HEK293T (cell line): ENCODE data around the gene TREML1.

Source experiments
- CTCF ChIA-PET: fragments of 350-600 bp; formaldehyde crosslinking; extraction: SDS; loops from one replicate; lab custom pipeline; 2021; ENCODE audit warnings: antibody characterized with exemption, inconsistent platforms; lab: Yijun Ruan, JAX
- POLR2A ChIA-PET: fragments of 350-600 bp; formaldehyde crosslinking; extraction: SDS; loops from one replicate; lab custom pipeline; 2020; ENCODE audit warnings: antibody characterized with exemption, inconsistent platforms; lab: Yijun Ruan, JAX
- DNase-seq: peaks from one replicate; pipeline ENCODE4 v3.0.0; 2012; ENCODE audit warnings: mixed read lengths; ENCODE audit errors: extremely low spot score
- ARNT ChIP-seq: fragments of 450-650 bp; IDR thresholded peaks from 2 replicates; pipeline ENCODE4 v1.6.1; 2017; ENCODE audit warnings: mild to moderate bottlenecking
- BHLHE40 ChIP-seq: fragments of 450-650 bp; IDR thresholded peaks from 2 replicates; pipeline ENCODE4 v1.6.1; 2016; ENCODE audit warnings: mild to moderate bottlenecking, moderate library complexity, borderline replicate concordance
- CTBP1 ChIP-seq: fragments of 450-650 bp; IDR thresholded peaks from 2 replicates; pipeline ENCODE4 v1.6.1; 2016; ENCODE audit warnings: borderline replicate concordance
- ELF4 ChIP-seq: fragments of 450-650 bp; IDR thresholded peaks from 2 replicates; pipeline ENCODE4 v1.6.1; 2017; ENCODE audit warnings: antibody characterized with exemption
- FOXA1 ChIP-seq: fragments of 450-650 bp; IDR thresholded peaks from 2 replicates; pipeline ENCODE4 v1.6.1; 2016; ENCODE audit warnings: mild to moderate bottlenecking
- FOXK2 ChIP-seq: fragments of 450-650 bp; IDR thresholded peaks from 2 replicates; pipeline ENCODE4 v1.6.1; 2016; ENCODE audit warnings: mild to moderate bottlenecking
- FOXM1 ChIP-seq: fragments of 450-650 bp; IDR thresholded peaks from 2 replicates; pipeline ENCODE4 v1.6.1; 2017; ENCODE audit warnings: mild to moderate bottlenecking, borderline replicate concordance
- HDGF ChIP-seq: fragments of 450-650 bp; IDR thresholded peaks from 2 replicates; pipeline ENCODE4 v1.6.1; 2017; ENCODE audit warnings: antibody characterized with exemption, borderline replicate concordance
- L3MBTL2 ChIP-seq: fragments of 450-650 bp; conservative IDR thresholded peaks from 2 replicates; pipeline ENCODE4 v1.6.1; 2016; ENCODE audit warnings: mild to moderate bottlenecking
- LEF1 ChIP-seq: fragments of 450-650 bp; IDR thresholded peaks from 2 replicates; pipeline ENCODE4 v1.6.1; 2017; ENCODE audit warnings: mild to moderate bottlenecking, borderline replicate concordance
- NFRKB ChIP-seq: fragments of 450-650 bp; IDR thresholded peaks from 2 replicates; pipeline ENCODE4 v1.6.1; 2016; ENCODE audit warnings: mild to moderate bottlenecking, moderate library complexity
- PKNOX1 ChIP-seq: fragments of 450-650 bp; IDR thresholded peaks from 2 replicates; pipeline ENCODE4 v1.6.1; 2016
- SP1 ChIP-seq: fragments of 450-650 bp; IDR thresholded peaks from 2 replicates; pipeline ENCODE4 v1.6.1; 2017
- SUZ12 ChIP-seq: fragments of 450-650 bp; IDR thresholded peaks from 2 replicates; pipeline ENCODE4 v1.6.1; 2016; ENCODE audit warnings: mild to moderate bottlenecking
- TARDBP ChIP-seq: fragments of 450-650 bp; IDR thresholded peaks from 2 replicates; pipeline ENCODE4 v1.6.1; 2016
- ZNF384 ChIP-seq: fragments of 450-650 bp; IDR thresholded peaks from 2 replicates; pipeline ENCODE4 v1.6.1; 2016

Gene TREML1

DNA sequence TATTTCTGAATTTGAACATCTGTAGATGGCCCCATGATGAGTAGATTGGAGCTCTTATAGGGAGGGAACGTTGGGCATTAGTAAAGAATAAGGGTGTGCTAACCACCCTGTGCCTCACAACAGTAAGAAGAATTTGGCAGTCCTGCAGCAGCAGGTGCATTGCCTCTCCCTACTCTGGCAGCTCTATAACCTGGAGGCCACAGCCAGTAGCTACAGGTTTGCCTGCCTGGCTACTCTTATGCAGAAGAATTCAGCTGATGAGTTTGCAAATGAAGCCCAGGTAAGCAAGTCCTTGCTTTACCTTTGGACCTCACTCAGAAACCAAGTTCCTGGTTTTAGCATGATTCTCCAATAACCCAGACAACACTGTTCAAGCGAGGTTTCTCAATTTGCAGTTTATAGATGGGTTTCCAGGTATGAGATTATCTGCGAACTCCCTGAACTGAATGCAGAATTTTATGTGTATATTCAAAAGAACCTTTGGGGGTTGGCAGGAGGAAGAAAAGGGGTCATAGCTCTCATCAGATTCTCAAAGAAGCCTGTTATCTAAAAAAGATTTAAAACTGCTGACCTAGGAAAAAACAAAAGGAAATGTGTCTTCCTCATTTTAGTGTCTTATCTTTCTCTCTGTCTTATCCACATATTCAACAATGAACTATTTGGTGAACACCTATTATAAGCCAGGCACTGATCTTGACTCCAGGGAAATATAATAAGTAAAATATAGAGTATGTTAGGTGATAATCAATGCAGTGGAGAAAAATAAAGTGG is 18.9 kb downstream of the TREML1 start:
- ChIA-PET CTCF (no interaction called here), POLR2A (no interaction called here)
- DNase-seq, result no peak
- TF ChIP-seq FOXA1 (no peak), FOXM1 (no peak), FOXK2 (no peak), CTBP1 (no peak), PKNOX1 (no peak), HDGF (no peak), LEF1 (no peak)

GRCh38 chr6:41132254-41132653 is 21.9 kb downstream of the TREML1 start:
- CTCF ChIA-PET, result no interaction called here
- POLR2A ChIA-PET, result no interaction called here
- no peak for TF ChIP-seq HDGF
- TF ChIP-seq SP1, result no peak
- TF ChIP-seq L3MBTL2, result no peak
- no peak for TF ChIP-seq ELF4
- no peak for TF ChIP-seq ARNT
- TF ChIP-seq SUZ12, result no peak
- TF ChIP-seq PKNOX1, result no peak
- no peak for TF ChIP-seq TARDBP
- TF ChIP-seq CTBP1, result no peak
- no peak for TF ChIP-seq FOXK2
- TF ChIP-seq FOXM1, result no peak
- DNase-seq, result no peak

DNA sequence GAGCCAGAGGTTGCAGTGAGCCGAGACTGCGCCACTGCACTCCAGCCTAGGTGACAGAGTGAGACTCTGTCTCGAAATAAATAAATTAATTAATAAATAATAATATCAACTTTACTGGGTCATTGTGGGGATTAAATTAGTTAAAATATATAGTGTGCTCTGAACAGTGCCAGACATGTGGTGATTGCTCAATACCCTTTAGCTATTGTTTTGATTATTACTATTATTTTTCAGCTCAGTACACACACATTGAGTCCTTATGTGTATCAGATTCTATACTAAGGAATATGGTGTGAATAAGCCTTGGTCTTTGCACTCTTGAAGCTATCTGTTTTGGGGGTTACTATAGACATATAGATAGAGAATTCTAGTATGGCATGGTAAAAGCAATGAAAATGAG is 28.9 kb downstream of the TREML1 start:
- CTCF ChIA-PET, result no interaction called here
- POLR2A ChIA-PET, result no interaction called here
- TF ChIP-seq SP1 (no peak), ELF4 (no peak), FOXK2 (no peak)
- no peak for DNase-seq

- no peak for DNase-seq
- ChIA-PET POLR2A (no interaction called here), CTCF (no interaction called here)
- no peak for TF ChIP-seq TARDBP
- no peak for TF ChIP-seq LEF1
- no peak for TF ChIP-seq BHLHE40
- TF ChIP-seq ELF4, result no peak
- no peak for TF ChIP-seq FOXA1
- TF ChIP-seq FOXM1, result no peak
- no peak for TF ChIP-seq CTBP1
- no peak for TF ChIP-seq FOXK2
- no peak for TF ChIP-seq HDGF
- TF ChIP-seq SP1, result no peak
- no peak for TF ChIP-seq PKNOX1
- no peak for TF ChIP-seq ARNT
- no peak for TF ChIP-seq L3MBTL2
- TF ChIP-seq SUZ12, result no peak
- no peak for TF ChIP-seq NFRKB
- no peak for TF ChIP-seq ZNF384
These were observed 31.2 kb downstream of the TREML1 start for GRCh38 chr6:41122918-41123317.

DNA sequence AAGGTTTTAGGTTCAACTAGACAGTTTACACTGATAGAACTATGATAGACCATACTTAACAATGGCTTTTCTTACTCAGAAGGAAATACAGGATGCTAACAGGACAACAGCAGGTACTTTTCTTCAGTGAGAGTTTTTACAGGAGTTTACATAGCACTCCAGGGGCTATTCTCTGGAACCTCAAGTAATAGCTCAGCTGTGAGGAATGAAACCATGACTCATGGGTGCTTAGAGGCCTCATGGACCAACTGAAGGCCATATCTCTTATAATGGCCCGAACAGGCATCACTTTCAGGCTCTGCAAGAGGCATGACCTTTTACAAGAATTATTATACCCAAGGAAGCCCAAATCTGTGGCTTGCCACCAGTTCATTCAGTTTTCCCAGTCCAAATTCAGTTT is 31.8 kb downstream of the TREML1 start:
- CTCF ChIA-PET, result no interaction called here
- no peak for DNase-seq
- POLR2A ChIA-PET, result no interaction called here
- TF ChIP-seq LEF1 (no peak), ZNF384 (no peak), HDGF (no peak), ELF4 (no peak), SUZ12 (no peak), BHLHE40 (no peak), FOXA1 (no peak), FOXM1 (no peak), SP1 (no peak), ARNT (no peak), NFRKB (no peak), L3MBTL2 (no peak), PKNOX1 (no peak), CTBP1 (no peak), FOXK2 (no peak), TARDBP (no peak)

DNA sequence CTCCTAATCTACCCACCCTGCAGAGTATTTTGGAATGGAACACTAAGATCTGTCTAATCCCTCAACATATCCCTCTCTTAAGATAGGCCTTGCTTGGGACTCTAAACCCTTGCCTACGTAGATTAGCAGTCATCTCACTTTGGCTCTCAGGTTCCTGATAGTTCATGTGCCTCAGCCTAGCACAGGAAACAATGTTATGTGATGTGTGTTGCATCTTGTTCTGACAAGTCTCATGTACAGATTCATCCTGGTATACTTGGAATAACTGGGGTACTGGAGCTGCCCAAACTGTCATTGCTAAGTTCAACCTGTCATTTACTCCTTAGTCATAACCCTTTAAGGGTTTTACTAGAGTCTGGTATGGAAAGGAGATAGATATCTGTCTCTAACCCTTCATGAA is 34.1 kb downstream of the TREML1 start:
- POLR2A ChIA-PET, result no interaction called here
- DNase-seq, result no peak
- CTCF ChIA-PET, result no interaction called here
- TF ChIP-seq FOXA1, result no peak
- TF ChIP-seq LEF1, result no peak
- no peak for TF ChIP-seq BHLHE40
